ENCODE results near the gene PROX1.

Gene PROX1

DNA sequence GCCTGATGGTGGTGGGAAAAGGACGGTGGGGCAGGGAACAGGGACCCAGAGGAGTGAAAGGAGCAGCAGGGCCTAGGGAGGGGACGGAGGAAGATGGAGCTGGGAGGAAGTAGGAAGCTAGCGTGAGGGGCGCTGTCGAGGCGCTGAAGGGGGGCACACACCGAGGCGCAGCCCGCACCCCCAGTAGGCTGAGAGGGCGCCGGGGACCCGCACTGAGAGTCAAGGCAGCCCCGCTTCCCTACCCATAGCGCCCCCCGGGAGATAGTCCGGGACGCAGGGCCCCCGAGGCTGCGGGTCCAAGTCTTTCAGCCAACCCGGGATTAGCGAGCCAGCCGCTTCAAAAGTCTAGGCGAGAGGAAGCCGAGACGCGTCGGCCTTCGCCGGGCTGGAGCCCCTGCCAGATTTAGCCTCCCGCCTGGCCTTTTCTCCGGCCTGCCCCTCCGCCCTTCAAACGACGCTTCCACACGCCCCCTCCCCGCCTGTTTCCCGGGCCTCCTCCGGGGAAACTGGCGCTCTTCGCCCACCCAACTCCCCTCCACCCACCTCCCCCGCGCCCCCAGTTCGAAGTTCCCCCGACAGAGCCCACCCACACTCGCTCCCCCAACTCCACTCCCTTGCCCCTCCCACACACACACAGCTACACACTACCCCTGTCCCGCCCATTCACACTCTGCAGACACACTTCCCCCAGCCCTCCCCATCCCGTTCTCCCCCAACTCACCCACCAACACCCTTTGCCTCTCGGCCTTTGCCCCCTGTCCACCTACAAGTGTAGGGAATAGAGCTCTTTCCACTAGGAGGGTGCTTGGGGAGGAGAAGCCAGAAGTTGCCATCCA is 7.8 kb upstream of the PROX1 start:
- in situ Hi-C loops (cut with MboI; ENCODE audit: low sequenced_read_pairs): no loop called here

DNA sequence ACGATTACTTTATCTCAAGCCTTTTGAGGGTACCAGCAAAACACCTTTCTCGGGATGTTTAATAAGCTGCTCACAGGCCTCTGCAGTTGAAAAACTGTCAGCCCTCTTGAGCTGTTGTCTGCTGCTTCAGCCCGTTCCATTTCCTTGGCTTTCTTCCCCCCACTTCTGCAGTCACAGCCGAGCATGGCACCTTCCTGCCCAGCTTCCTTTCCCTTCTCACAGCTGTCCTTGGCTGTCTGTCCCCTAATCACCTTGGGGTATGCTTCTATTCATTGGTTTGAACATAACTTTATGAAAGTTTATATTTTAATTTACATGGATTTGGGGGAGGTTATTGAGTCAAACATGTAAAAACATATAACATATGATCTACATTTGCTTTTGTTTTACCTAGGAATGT is 6.9 kb upstream of the PROX1 start:
- in situ Hi-C loops (cut with MboI; ENCODE audit: low sequenced_read_pairs): no loop called here

DNA sequence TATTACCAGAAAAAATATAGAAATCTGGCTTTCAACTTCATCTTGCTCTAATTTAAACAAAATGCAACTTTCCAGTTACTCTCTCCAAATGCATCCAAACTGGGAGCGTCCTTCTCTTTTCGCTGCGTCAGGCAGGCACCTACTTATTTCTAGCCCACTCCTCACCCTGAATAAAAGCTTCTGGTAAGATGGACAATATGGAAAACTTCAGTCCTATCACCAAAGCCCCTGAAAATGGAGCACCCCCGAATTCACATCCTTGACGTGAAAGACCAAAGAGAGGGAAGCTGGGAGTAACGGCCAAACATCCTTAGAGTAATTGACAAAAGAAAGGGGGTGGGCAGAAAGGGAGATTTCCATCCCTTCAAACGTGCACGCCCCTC is 5.5 kb upstream of the PROX1 start:
- in situ Hi-C loops (cut with MboI; ENCODE audit: low sequenced_read_pairs): no loop called here

DNA sequence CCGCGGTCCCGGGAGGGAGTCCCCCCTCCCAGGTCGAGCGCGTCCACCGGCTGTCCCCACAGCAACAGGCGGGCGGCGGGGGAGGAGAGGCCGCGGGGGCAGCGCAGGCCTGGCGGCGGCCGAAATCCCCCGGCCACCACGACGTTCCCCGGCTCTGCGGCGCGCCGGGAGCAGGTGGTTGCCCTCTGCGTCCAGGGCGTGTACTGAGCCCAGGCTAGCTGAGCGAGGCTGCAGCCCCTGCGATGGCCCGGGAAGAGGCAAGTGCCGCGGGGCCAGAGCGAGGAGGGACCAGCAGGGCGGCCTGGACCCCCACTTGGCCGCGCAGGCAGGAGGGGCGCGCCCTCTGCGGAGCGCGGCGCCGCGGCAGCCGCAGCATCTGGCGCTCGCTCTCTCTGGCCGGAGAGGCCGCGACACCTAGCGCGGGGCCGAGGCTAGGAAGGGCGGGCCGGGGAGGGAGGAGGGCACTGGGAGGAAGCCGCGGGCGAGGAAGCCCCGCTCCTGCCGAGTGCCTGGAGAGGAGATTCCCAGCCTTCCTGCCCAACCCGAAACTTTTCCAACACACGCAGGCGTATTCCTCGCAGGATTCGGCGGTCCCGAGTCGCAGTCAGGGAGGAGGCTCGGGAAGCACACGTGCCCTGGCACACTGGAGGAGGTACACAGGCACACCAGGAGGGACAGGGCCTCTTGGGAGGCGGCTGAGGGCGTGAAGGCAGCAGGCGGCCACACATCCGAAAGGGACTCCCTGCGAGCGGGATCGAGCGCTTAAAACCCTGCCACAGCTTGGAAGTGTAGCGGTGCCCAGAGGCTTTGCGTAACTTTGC is 4.9 kb upstream of the PROX1 start:
- in situ Hi-C loops (cut with MboI; ENCODE audit: low sequenced_read_pairs): no loop called here

DNA sequence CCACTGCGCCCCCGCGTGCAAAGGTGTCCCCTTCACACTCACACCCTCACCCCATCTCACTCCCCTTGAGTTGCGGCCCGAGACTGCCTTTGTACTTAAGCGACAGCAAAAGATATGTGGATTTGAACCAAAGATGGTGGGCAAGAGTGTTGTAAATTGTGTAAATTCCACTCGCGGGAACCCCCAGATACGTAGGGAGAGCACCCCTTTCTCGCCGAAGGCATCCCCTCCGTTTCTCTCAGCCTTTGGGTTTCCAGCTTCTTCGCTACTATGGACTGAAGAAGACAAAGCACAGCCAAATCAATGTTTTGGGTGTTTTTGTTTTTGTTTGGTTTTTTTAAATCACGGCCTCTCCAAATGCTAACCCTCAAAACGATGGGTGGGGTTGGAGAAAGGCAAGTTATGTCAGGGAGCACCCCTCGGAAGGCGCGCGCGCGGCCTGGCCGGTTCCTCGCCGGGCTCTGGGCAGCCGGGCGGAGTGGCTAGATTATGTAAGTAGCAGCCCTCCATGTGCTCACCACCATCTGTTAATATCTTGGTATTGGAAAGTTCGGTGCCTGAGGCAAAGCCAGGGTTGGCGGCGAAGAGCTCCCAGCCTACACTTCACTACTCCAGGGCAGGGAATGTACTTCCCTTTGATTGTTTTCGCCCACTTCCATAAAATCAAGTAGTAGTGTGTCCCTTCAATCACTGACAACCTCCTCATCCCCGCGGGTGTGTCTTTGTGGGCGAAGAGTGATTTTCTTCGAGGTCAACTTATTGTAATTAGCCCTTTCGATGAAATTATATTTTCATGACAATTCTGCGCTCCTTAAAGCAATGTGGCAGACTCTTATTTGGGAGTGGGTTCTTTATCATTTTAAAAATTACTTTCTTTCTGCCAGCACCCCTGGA is 4.0 kb upstream of the PROX1 start:
- in situ Hi-C loops (cut with MboI; ENCODE audit: low sequenced_read_pairs): no loop called here

DNA sequence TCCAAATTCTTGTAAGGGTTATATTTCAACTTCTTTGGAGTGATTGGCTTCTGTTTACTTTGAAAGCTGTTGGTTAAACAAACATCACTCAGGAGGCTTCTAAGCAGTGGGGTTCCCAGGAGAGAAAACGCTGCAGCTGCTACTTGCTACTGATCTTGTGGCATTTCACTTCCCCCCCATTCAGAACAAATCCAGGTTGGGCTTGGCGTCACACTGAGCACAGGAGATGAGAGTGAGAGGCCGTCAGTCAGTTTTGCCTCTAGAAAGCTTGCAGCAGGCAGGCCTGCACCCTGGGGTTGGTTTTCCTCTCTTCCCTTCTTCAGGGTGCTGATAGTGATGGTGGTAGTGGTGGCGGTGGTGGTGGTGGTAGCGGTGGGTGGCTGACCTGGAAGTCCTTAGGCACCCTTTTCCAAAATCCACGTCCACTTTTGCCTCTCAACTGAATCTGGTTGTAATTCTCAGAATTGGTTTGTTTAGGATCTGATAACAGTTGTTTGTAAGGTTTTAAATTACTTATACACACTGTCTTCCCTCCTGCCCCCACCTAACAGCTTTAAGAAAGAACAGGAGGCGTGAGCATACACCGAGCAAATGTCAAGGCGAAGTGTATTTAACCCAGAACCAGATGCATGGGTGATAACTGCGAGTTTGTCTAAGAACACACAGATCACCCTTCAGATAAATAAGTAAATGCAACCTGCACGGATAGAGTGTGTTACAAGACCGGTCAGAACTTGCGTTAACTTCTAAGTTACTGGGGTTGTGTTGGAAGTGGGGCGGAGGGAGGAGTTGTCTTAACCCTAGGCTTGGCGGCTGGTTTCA is 3.2 kb upstream of the PROX1 start:
- in situ Hi-C loops (cut with MboI; ENCODE audit: low sequenced_read_pairs): no loop called here

DNA sequence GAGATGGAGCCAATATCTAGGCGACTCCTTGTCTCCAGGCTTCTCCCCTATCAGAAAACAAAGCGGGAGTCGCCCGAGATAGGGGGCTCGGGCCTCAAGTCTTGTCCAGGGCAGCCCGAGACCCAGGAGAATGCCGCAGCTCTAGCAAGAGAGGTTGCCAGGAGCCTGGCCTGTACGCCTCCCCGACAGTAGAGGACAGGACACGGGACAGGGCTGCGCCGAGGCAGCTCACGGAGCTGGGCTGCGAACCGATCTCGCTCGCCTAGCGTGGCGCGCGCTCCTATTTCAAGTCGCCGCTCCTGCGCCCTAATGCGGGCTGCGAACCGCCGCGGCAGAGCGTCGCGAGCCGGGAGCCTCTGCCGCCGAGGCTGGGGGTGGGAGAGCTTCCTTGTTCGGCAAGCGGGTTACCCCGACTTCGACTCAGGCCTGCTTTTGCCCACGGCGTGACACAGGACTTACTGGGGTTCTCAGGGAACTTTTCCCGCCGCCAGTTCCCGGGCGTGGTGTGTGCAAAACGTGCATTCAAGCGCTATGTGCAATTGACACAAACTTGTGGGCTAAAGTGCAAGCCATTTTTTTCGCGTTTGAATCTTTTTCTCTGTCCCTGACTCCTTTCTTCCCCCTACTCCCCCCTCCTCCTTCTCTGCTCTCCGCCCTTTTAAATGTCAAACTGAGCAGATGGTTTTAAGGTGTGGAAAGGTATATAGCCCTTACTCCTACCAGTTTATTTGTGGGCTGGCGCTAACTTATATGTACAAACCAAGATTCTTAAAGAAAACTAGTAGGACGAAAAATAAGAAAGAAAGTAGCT is 2.4 kb upstream of the PROX1 start:
- in situ Hi-C loops (cut with MboI; ENCODE audit: low sequenced_read_pairs): no loop called here

DNA sequence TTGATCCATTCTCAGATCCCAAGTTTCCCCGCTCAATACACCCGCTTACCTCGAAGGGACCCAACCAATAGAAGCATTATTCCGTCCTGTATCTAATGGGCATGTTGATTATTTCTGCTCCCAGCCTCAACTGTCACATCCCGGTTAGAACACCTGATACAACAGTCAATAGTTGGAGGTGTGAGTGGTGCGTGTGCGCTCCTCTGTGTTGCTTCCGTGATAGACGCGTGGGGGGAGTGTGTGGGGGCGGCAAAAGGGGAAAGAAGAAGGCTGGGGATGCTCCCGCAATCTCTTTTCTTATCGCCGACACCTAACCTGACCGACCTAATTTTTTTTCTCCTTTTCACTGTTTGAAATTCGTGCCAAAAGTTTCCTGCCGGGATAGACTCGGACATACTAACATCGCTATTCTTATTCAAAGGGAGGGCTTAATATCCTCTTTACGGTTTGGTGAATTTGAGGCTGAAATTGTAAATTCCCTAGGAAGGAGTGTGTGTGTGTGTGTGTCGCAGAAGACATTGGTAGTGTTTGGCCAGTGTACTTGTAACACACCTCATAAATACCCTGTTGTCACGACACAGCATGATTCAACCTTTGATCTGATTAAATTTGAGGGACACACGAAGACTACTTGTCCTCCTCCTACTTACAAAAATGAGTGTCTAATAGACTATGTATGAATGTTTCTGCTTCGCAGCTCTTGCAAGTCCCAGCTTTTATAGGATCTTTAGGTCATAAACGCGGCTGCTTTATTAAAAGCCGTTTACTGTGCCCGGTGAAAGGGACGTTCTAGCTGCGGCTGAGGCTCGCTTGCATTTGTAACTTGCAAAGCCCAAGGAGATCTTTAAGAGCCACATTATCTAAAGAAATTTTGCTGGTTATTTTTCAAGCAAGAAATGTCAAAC is 1.5 kb upstream of the PROX1 start:
- in situ Hi-C loops (cut with MboI; ENCODE audit: low sequenced_read_pairs): no loop called here

DNA sequence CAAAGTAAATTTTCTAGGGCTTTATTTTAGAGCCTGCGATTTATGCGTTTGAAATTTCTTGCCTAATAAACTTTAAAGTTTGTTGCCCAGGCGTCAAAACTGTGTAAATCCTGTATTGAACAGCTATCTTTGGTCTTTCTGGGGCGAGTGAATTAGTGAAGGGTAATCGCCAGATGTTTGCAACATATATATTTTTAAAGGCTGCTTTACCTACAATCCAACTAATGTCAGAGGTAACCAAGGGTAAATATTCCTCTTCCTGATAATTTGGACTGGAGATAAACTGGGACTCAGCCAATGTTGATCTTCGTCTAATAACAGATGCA is 885 bp upstream of the PROX1 start:
- in situ Hi-C loops (cut with MboI; ENCODE audit: low sequenced_read_pairs): no loop called here

DNA sequence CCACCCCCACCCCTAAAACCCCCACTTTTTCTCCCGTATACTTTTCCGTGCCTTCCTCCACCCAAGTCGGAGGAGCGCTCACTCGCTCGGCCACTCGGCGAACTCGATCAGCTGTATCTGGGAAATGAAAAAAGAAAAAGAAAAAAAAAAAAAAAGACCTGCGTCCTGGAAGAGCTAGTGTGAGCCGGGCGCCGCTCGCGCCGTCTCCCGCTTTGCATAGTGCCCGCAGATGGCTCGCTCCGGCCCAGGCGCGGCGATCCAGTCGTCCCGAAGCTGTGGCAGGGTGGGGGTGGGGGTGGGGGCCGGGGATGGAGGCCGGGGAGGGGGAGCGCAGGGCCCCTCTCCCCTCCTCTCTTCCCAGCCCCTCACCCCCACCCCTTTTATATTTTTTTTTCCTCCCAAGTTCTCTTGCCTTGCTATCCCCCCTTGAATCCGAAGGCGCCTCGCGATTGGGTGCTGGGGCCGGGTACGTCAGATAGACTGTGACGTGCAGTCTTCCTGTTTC is 299 bp upstream of the PROX1 start:
- in situ Hi-C loops (cut with MboI; ENCODE audit: low sequenced_read_pairs): no loop called here

DNA sequence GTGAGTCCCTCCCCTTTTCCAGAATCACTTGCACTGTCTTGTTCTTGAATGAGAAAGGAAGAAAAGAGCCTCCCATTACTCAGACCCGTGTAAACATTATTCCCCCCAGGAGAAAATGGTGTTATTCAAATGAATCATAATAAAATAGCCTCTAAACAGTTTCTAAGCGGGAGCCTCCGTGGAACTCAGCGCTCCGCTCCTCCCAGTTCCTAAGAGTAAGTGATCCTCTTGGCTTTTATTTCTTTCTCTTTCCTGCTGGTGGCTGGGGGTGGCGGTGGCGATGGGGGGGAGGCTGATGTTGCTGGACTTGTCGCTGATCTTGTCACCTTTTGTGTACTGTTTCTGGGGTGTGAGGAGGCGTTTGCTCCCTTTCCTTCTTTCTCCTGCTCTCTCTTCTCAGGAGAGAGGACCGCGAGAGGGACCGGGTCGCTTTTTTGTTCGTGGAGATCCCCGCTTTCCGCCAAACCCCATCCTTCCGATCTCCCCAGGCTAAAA is 781 bp downstream of the PROX1 start:
- in situ Hi-C loops (cut with MboI; ENCODE audit: low sequenced_read_pairs): no loop called here

DNA sequence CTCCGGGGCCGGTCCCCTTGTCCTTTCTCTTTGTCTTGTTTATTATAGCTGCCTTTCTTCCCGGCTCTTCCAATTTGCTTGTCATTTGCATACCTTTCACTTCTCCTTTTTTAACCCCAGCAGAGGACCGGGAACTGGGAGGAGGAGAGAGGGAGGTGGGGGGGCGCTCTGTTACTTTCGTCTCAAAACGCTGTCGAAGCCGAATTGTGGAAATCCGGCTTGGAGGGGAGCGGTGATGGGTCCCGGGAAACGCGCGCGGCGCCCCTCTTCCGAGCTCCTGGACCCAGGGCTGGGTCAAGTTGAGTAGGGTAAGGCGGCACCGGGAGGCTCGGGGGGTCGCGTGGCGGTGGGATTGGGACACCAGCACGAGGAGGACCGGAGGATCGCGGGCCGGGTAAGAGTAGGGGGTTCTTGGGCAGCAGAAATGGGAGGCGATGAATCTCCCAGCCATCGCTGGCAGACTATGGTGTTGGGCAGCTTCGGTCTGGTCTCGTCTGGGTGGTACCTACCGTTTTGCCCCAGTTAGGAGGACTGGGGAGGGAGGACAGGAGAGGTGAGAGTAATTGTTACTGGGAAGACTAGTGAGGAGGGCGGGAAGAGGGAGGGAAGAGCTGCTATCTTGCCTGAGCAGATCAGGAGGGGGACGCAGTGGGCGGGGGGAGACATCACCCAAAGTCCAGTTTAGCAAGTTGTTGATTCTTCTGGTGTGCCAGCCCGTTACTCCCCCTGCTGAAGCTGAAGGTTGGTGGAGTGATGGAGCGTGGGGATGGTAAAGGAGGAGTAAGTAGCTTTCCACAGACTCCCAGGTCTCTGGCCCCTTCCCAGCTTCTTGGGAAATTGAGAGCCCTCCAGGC is 1.5 kb downstream of the PROX1 start:
- in situ Hi-C loops (cut with MboI; ENCODE audit: low sequenced_read_pairs): no loop called here

DNA sequence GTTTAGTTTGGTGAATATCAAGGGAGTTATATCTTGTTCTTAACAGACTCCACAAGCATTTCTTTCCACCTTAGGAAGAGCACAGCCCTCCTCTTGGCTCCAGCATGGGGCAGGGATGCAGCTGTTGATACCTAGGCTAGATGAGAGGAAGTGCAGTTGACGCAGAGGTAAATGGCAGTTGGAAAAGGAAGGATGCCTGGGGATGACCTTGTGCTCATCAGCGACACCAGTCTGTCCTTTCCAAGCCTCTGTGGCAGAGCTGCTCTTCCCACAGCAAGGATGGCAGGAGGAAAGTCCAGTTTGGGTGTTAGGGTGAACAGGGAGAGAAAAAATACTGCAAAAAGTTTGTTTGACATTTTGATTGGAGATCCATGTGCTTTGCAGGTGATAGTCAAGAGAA is 6.2 kb downstream of the PROX1 start:
- in situ Hi-C loops (cut with MboI; ENCODE audit: low sequenced_read_pairs): no loop called here

DNA sequence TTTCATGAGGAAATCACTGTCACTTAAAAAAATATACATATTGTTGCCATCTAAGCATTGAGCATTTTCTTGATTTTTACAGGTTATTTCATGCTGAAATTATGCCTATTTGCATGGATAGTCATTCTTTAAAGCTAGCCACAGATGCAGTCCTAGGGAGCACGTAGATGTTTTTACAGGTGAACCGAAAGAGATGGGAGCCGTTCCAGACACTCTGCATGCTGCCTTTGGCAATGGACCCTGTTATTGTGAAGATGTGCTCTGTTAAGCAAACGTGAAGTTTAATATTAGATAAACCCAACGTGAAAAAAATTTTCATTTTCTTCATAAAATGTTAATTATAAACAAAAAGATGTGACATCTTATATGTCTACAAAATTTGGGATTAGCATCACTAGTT is 7.1 kb downstream of the PROX1 start:
- in situ Hi-C loops (cut with MboI; ENCODE audit: low sequenced_read_pairs): no loop called here

DNA sequence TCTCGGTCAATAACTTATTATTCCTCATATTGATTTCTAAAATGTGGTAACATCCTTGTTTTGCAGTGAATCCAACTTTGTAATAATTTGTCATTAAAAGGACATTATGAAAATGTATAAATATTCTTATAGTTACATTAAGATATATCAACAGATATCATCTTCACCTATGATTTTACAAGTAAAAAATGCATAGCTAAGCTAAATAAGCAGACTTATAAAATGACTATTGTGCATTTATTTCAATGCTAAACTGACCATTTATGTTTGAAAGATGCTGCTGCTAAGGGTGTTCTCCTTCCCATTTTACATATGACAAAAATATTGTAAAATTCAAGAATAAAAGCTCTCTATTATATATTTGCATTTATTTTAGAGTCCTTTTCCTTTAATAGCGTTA is 7.8 kb downstream of the PROX1 start:
- in situ Hi-C loops (cut with MboI; ENCODE audit: low sequenced_read_pairs): no loop called here

DNA sequence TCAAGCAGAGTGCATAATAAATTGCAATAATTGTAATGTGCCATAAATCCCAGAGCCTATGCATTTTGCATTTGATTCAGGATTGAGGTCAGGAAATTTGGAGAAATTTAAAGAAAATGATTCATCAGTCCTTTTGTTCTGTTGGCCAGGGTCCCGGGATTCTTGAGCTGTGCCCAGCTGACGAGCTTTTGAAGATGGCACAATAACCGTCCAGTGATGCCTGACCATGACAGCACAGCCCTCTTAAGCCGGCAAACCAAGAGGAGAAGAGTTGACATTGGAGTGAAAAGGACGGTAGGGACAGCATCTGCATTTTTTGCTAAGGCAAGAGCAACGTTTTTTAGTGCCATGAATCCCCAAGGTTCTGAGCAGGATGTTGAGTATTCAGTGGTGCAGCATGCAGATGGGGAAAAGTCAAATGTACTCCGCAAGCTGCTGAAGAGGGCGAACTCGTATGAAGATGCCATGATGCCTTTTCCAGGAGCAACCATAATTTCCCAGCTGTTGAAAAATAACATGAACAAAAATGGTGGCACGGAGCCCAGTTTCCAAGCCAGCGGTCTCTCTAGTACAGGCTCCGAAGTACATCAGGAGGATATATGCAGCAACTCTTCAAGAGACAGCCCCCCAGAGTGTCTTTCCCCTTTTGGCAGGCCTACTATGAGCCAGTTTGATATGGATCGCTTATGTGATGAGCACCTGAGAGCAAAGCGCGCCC is 8.7 kb downstream of the PROX1 start:
- in situ Hi-C loops (cut with MboI; ENCODE audit: low sequenced_read_pairs): no loop called here

All from HL-60/S4 treated with phorbol 12-myristate 13-acetate at 8.2 ng/mL for 4 days and 3 days (cell line).